Omental fat pad (tissue), 4 donors: Measurements from ENCODE around the gene FOCAD. TPM values are rescaled to one million over a fixed set of nuclear protein-coding genes. Genes with fewer than 3 reads are reported as not detected.

Source experiments
- ATAC-seq: fragments of 150-250 bp; one replicate; pipeline ENCODE4 v1.9.1; 2016; ENCODE audit warnings: mild to moderate bottlenecking, moderate library complexity; ENCODE audit not compliant: low FRiP score
- DNase-seq: peaks from one replicate; pipeline ENCODE4 v3.0.0-alpha.2; 2019; ENCODE audit warnings: low spot score
- CTCF ChIP-seq, 3 donors: fragments of 450-650 bp; IDR thresholded peaks; one replicate each; pipeline ENCODE4 v1.5.1; 2016 to 2017; ENCODE audit warnings: antibody characterized with exemption in 3 of 3, mild to moderate bottlenecking in 3 of 3, moderate library complexity in 2 of 3
- total RNA-seq, 4 donors: library from RNA; depleted of rRNA; stranded (reverse); fragments of >200 nt; gene quantifications; one replicate each; pipeline ENCODE4 v1.1.0, GENCODE V29; 2016

The FOCAD gene
- total RNA-seq, 4 donors from 2014 or later: 19.1 to 57.4 (median 30.9) TPM

- DNase-seq: no peak
- no peak for TF ChIP-seq CTCF (IDR thresholded peaks at IDR 0.05)
Observed at GRCh38 chr9:20694248-20694647, 10.2 kb downstream of the FOCAD start.

GRCh38 chr9:20697021-20697719 is 13.1 kb downstream of the FOCAD start:
- no peak for DNase-seq
- TF ChIP-seq CTCF (IDR thresholded peaks at IDR 0.05): no peak
- no peak for ATAC-seq

More at GRCh38 chr9:20694248-20694647, 10.2 kb downstream of the FOCAD start:
- ATAC-seq: no peak

- DNase-seq: no peak
- no peak for TF ChIP-seq CTCF (IDR thresholded peaks at IDR 0.05)
- no peak for ATAC-seq
Observed at GRCh38 chr9:20698782-20699181, 14.7 kb downstream of the FOCAD start.

GRCh38 chr9:20701060-20701459 is 17.0 kb downstream of the FOCAD start:
- DNase-seq: no peak
- no peak for ATAC-seq
- no peak for TF ChIP-seq CTCF (IDR thresholded peaks at IDR 0.05)

GRCh38 chr9:20702570-20702969 is 18.5 kb downstream of the FOCAD start:
- TF ChIP-seq CTCF (IDR thresholded peaks at IDR 0.05): no peak
- ATAC-seq: no peak
- no peak for DNase-seq

- DNase-seq (no peak), ATAC-seq (no peak)
- TF ChIP-seq CTCF (IDR thresholded peaks at IDR 0.05): no peak
Observed at GRCh38 chr9:20703146-20703545, 19.1 kb downstream of the FOCAD start.

GRCh38 chr9:20707708-20708107 is 23.6 kb downstream of the FOCAD start:
- TF ChIP-seq CTCF (IDR thresholded peaks at IDR 0.05): no peak
- no peak for DNase-seq
- ATAC-seq: no peak
